GM12878 (cell line): ENCODE measurements around the gene SMOC2. TPM values are rescaled to one million over a fixed set of nuclear protein-coding genes. Genes with fewer than 3 reads are reported as not detected.

ENCODE experiments used
- ATAC-seq: fragments of 200-7000 bp; cut with Tn5 transposase; 3 replicates; pipeline ENCODE4 v1.9.1; 2020; ENCODE audit warnings: mild to moderate bottlenecking, moderate library complexity
- BruUV-seq: library from RNA; stranded (reverse); fragments of 400-500 nt; replicated peaks from 2 replicates; lab custom pipeline; 2021; lab: Mats Ljungman, UMichigan
- CTCF ChIA-PET: fragments of 300-600 bp; sonication (Branson Sonifier 250); formaldehyde crosslinking; extraction: SDS; loops from one replicate; lab custom pipeline; 2021; ENCODE audit warnings: inconsistent platforms; lab: Yijun Ruan, JAX
- POLR2A ChIA-PET: fragments of 350-600 bp; formaldehyde crosslinking; extraction: SDS; loops from one replicate; lab custom pipeline; 2021; ENCODE audit warnings: inconsistent platforms; lab: Charles Lee
- RAD21 ChIA-PET: fragments of 300-600 bp; sonication (Branson Sonifier 250); formaldehyde crosslinking; loops from one replicate; lab custom pipeline; 2023; ENCODE audit warnings: antibody characterized with exemption; ENCODE audit not compliant: unreplicated experiment; lab: Charles Lee
- SMC1A ChIA-PET: fragments of 300-600 bp; sonication (Branson Sonifier 250); formaldehyde crosslinking; loops from one replicate; lab custom pipeline; 2023; ENCODE audit not compliant: unreplicated experiment, uncharacterized antibody; lab: Charles Lee
- DNase-seq: peaks from one replicate; pipeline ENCODE4 v3.0.0-alpha.2; 2011; ENCODE audit warnings: low read depth, low spot score
- FAIRE-seq: peaks from 3 replicates; lab custom pipeline; 2011; peaks lifted over from hg19 to GRCh38; lab: Jason Lieb, UNC
- H2AFZ ChIP-seq: 2 replicates; pipeline ENCODE4 v1.6.0; 2011; ENCODE audit warnings: low read depth, low read length, control low read depth; ENCODE audit not compliant: control insufficient read depth
- H3K27ac ChIP-seq: 2 replicates; pipeline ENCODE4 v1.5.1; 2011; ENCODE audit warnings: control low read depth; ENCODE audit not compliant: control insufficient read depth, insufficient read depth
- H3K27me3 ChIP-seq, 2 experiments: replicated peaks in 1 of 2; 2 replicates each; pipeline versions ENCODE4 v1.6.0 to v1.6.1; 2011; ENCODE audit warnings: low read length in 1 of 2; ENCODE audit not compliant: control insufficient read depth in 2 of 2, insufficient read depth in 2 of 2
- H3K36me3 ChIP-seq, 2 experiments: 2 replicates each; pipeline ENCODE4 v1.5.1; 2011; ENCODE audit warnings: low read length in 1 of 2; ENCODE audit not compliant: control insufficient read depth in 2 of 2, insufficient read depth in 2 of 2
- H3K4me1 ChIP-seq: 2 replicates; pipeline ENCODE4 v1.6.1; 2011; ENCODE audit warnings: mild to moderate bottlenecking, low read length, moderate library complexity, mixed read lengths; ENCODE audit not compliant: control insufficient read depth, insufficient read depth
- H3K4me2 ChIP-seq: 2 replicates; pipeline ENCODE4 v1.6.0; 2011; ENCODE audit warnings: control low read depth; ENCODE audit not compliant: control insufficient read depth, insufficient read depth
- H3K4me3 ChIP-seq: fragments of 200-600 bp; sonication (generic); 2 replicates; pipeline ENCODE4 v1.5.1; 2016
- H3K79me2 ChIP-seq: 2 replicates; pipeline ENCODE4 v1.6.0; 2011; ENCODE audit warnings: low read length; ENCODE audit not compliant: control insufficient read depth, insufficient read depth
- H3K9ac ChIP-seq: 2 replicates; pipeline ENCODE4 v1.8.0; 2011; ENCODE audit warnings: low read length, control low read depth, mixed read lengths; ENCODE audit not compliant: control insufficient read depth, insufficient read depth
- H3K9me3 ChIP-seq: replicated peaks from 3 replicates; pipeline ENCODE4 v1.5.1; 2011; ENCODE audit warnings: mild to moderate bottlenecking, low read length; ENCODE audit not compliant: control insufficient read depth, insufficient read depth
- H4K20me1 ChIP-seq: 2 replicates; pipeline ENCODE4 v1.6.0; 2011; ENCODE audit not compliant: control insufficient read depth, insufficient read depth
- ATF7 ChIP-seq: fragments of 450-650 bp; IDR thresholded peaks from 2 replicates; pipeline ENCODE4 v1.6.1; 2016; ENCODE audit warnings: low read depth, mild to moderate bottlenecking
- CHD2 ChIP-seq: IDR thresholded peaks from 2 replicates; pipeline ENCODE4 v1.6.1; 2011; ENCODE audit warnings: low read depth, low read length, improper control_type of control experiment, borderline replicate concordance
- FOXM1 ChIP-seq: IDR thresholded peaks from 2 replicates; pipeline ENCODE4 v1.6.1; 2012; ENCODE audit warnings: low read depth, mild to moderate bottlenecking, inconsistent platforms, low read length, moderate library complexity
- HSF1 ChIP-seq: fragments of 150-350 bp; IDR thresholded peaks from 2 replicates; pipeline ENCODE4 v1.6.1; 2014; ENCODE audit warnings: mild to moderate bottlenecking, low read depth, low read length
- MEF2A ChIP-seq: IDR thresholded peaks from 2 replicates; pipeline ENCODE4 v1.6.1; 2011; ENCODE audit warnings: low read depth, mild to moderate bottlenecking, low read length, moderate library complexity; ENCODE audit not compliant: insufficient read depth
- NFIC ChIP-seq: IDR thresholded peaks from 2 replicates; pipeline ENCODE4 v1.6.1; 2012; ENCODE audit warnings: low read depth, mild to moderate bottlenecking, inconsistent platforms, low read length, moderate library complexity
- NFYA ChIP-seq: IDR thresholded peaks from 2 replicates; pipeline ENCODE4 v1.6.1; 2011; ENCODE audit warnings: low read depth, mild to moderate bottlenecking, low read length, improper control_type of control experiment, borderline replicate concordance
- NR2F1 ChIP-seq: fragments of 450-650 bp; conservative IDR thresholded peaks from 2 replicates; pipeline ENCODE4 v1.6.1; 2017; ENCODE audit warnings: mild to moderate bottlenecking
- PAX5 ChIP-seq: IDR thresholded peaks from 2 replicates; pipeline ENCODE4 v1.6.1; 2011; ENCODE audit warnings: low read depth, low read length, borderline replicate concordance
- PBX3 ChIP-seq: IDR thresholded peaks from 2 replicates; pipeline ENCODE4 v1.6.1; 2011; ENCODE audit warnings: mild to moderate bottlenecking, low read depth, low read length, moderate library complexity; ENCODE audit not compliant: insufficient replicate concordance
- RCOR1 ChIP-seq: conservative IDR thresholded peaks from 2 replicates; pipeline ENCODE4 v1.6.1; 2012; ENCODE audit warnings: low read depth, low read length, improper control_type of control experiment
- SIN3A ChIP-seq: IDR thresholded peaks from 2 replicates; pipeline ENCODE4 v1.6.1; 2012; ENCODE audit warnings: low read depth, low read length, improper control_type of control experiment
- TBL1XR1 ChIP-seq: IDR thresholded peaks from 2 replicates; pipeline ENCODE4 v1.6.1; 2012; ENCODE audit warnings: low read depth, low read length, improper control_type of control experiment
- TCF12 ChIP-seq: IDR thresholded peaks from 2 replicates; pipeline ENCODE4 v1.6.1; 2011; ENCODE audit warnings: low read depth, mild to moderate bottlenecking, low read length
- ZZZ3 ChIP-seq: IDR thresholded peaks from 2 replicates; pipeline ENCODE4 v1.6.1; 2011; ENCODE audit warnings: low read depth; ENCODE audit not compliant: control insufficient read depth, insufficient read length
- WGBS: methylation state at CpG from one replicate; pipeline ENCODE4 v1.1.6; 2016; ENCODE audit warnings: low lambda C conversion rate; ENCODE audit not compliant: insufficient replicate concordance, insufficient coverage; ENCODE audit errors: missing lambda C conversion rate; 5-methylcytosine and 5-hydroxymethylcytosine counted together
- in situ Hi-C: fragments of 300-500 bp; cut with MboI; formaldehyde crosslinking; loops from 9 replicates; pipeline ENCODE4 v1.14.3; 2018; ENCODE audit warnings: mixed read lengths
- intact Hi-C: fragments of 100-400 bp; cut with micrococcal nuclease; formaldehyde crosslinking; loops from one replicate; pipeline ENCODE4 v1.14.2; 2022; ENCODE audit not compliant: unreplicated experiment
- polyA plus RNA-seq, 11 experiments: library from polyadenylated mRNA; depleted of rRNA in 4 of 11; unstranded in 6 of 11; stranded (reverse) in 5 of 11; fragments of >200 nt; fragmentation: Nextera tagmentation in 4 of 11; fragmentation: Illumina TruSeq in 1 of 11; extraction: Ambion mirVana in 4 of 11; extraction: Trizol in 1 of 11; gene quantifications; 1 replicate in 1 of 11; 2 replicates in 10 of 11; pipeline versions ENCODE4 v1.2.1 to v1.2.3, GENCODE V29; 2011 to 2016; ENCODE audit warnings: inconsistent platforms in 2 of 11, missing spikeins in 2 of 11, low read depth in 1 of 11
- total RNA-seq, 4 experiments: library from RNA; depleted of rRNA in 3 of 4; stranded (reverse); fragments of >200 nt in 3 of 4; fragmentation: Illumina TruSeq in 1 of 4; extraction: Trizol in 1 of 4; gene quantifications; 2 replicates each; pipeline versions ENCODE4 v1.2.1 to v1.2.3, GENCODE V29; 2013 to 2021
- TF ChIP-seq, protein P1 (sequence below): IDR thresholded peaks from 2 replicates; pipeline ENCODE4 v1.6.1; 2012; ENCODE audit warnings: low read depth, low read length, improper control_type of control experiment
- TF ChIP-seq, protein P2 (sequence below): IDR thresholded peaks from 2 replicates; pipeline ENCODE4 v1.6.1; 2012; ENCODE audit warnings: improper control_type of control experiment, low read depth, low read length; ENCODE audit not compliant: insufficient replicate concordance

Gene SMOC2
- total and polyA plus RNA-seq, 10 of the 15 experiments (the other 5 are each of a cell fraction or from before 2014, with no cell fraction given), result 0.10 to 0.12 TPM; not detected in 8

DNA sequence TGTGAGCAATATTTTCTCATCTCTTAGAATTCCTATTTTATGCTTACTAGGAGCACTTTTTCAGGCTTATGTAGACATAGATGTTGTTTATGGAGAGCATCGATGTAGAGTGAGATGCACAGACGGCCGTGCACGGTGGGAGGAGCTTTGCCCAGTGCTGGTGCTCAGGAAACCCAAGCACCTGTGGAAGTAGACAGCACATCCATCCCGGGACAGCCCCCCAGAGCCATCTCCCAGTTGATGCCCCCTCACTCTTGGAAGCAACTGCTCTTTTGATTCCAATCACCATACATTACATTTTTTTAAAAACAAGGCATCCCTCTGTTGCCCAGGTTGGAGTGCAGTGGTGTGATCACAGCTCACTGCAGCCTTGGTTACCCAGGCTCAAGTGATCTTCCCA lies 143.7 kb downstream of the SMOC2 start:
- Histone ChIP-seq H3K9ac (no peak overlapping the region), H3K9me3 (no peaks in the 10 kb centered on the region), H3K4me1 (no peaks in the 10 kb centered on the region), H3K27ac (no peak overlapping the region), H3K36me3 (no peaks in the 10 kb centered on the region), H3K79me2 (no peaks in the 10 kb centered on the region), H3K4me3 (no peak overlapping the region), H2AFZ (no peak overlapping the region), H3K4me2 (no peak overlapping the region), H4K20me1 (no peaks in the 10 kb centered on the region), H3K27me3 (no peaks in the 10 kb centered on the region)
- no TSS peak for BruUV-seq
- ATAC-seq (no peak), DNase-seq (no peak), FAIRE-seq (no peak)
- intact Hi-C loops (no loop called here), in situ Hi-C loops (no loop called here)
- POLR2A ChIA-PET, result no interaction called here
- CTCF ChIA-PET, result no interaction called here
- WGBS, result 15% methylated on average over 5 of the region's 5 CpGs
- SMC1A ChIA-PET, result no interaction called here
- RAD21 ChIA-PET, result no interaction called here
- TF ChIP-seq FOXM1 (no peak), HSF1 (no peak), PBX3 (no peak), ZZZ3 (no peak), TCF12 (no peak), ATF7 (no peak), MEF2A (no peak), NFIC (no peak), NFYA (no peak), NR2F1 (no peak), CHD2 (no peak), PAX5 (no peak), SIN3A (no peak), RCOR1 (no peak), TBL1XR1 (no peak)
- TF ChIP-seq, protein P1, sequence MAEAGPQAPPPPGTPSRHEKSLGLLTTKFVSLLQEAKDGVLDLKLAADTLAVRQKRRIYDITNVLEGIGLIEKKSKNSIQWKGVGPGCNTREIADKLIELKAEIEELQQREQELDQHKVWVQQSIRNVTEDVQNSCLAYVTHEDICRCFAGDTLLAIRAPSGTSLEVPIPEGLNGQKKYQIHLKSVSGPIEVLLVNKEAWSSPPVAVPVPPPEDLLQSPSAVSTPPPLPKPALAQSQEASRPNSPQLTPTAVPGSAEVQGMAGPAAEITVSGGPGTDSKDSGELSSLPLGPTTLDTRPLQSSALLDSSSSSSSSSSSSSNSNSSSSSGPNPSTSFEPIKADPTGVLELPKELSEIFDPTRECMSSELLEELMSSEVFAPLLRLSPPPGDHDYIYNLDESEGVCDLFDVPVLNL, result no peak
- TF ChIP-seq, protein P2, sequence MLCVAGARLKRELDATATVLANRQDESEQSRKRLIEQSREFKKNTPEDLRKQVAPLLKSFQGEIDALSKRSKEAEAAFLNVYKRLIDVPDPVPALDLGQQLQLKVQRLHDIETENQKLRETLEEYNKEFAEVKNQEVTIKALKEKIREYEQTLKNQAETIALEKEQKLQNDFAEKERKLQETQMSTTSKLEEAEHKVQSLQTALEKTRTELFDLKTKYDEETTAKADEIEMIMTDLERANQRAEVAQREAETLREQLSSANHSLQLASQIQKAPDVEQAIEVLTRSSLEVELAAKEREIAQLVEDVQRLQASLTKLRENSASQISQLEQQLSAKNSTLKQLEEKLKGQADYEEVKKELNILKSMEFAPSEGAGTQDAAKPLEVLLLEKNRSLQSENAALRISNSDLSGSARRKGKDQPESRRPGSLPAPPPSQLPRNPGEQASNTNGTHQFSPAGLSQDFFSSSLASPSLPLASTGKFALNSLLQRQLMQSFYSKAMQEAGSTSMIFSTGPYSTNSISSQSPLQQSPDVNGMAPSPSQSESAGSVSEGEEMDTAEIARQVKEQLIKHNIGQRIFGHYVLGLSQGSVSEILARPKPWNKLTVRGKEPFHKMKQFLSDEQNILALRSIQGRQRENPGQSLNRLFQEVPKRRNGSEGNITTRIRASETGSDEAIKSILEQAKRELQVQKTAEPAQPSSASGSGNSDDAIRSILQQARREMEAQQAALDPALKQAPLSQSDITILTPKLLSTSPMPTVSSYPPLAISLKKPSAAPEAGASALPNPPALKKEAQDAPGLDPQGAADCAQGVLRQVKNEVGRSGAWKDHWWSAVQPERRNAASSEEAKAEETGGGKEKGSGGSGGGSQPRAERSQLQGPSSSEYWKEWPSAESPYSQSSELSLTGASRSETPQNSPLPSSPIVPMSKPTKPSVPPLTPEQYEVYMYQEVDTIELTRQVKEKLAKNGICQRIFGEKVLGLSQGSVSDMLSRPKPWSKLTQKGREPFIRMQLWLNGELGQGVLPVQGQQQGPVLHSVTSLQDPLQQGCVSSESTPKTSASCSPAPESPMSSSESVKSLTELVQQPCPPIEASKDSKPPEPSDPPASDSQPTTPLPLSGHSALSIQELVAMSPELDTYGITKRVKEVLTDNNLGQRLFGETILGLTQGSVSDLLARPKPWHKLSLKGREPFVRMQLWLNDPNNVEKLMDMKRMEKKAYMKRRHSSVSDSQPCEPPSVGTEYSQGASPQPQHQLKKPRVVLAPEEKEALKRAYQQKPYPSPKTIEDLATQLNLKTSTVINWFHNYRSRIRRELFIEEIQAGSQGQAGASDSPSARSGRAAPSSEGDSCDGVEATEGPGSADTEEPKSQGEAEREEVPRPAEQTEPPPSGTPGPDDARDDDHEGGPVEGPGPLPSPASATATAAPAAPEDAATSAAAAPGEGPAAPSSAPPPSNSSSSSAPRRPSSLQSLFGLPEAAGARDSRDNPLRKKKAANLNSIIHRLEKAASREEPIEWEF, result no peak
